HG02763 (cell line): ENCODE results near the gene MAZ.
"Not testable (repeated sequence)": the region's sequence is repeated elsewhere in the genome, so short reads cannot be mapped to it uniquely, and the experiment has no call there.

Source experiments
- ATAC-seq: cut with Tn5 transposase; IDR thresholded peaks from one replicate; pipeline ENCODE4 v1.9.1; 2021; ENCODE audit warnings: mild to moderate bottlenecking, moderate library complexity; ENCODE audit not compliant: unreplicated experiment

The MAZ gene

GRCh38 chr16:29806099-29806579 is at the start of gene MAZ:
Gene MAZ, plus strand, starts transcription at chr16:29806529. Its CDS starts 173 bp downstream, at chr16:29806702.
- no peak for ATAC-seq

DNA sequence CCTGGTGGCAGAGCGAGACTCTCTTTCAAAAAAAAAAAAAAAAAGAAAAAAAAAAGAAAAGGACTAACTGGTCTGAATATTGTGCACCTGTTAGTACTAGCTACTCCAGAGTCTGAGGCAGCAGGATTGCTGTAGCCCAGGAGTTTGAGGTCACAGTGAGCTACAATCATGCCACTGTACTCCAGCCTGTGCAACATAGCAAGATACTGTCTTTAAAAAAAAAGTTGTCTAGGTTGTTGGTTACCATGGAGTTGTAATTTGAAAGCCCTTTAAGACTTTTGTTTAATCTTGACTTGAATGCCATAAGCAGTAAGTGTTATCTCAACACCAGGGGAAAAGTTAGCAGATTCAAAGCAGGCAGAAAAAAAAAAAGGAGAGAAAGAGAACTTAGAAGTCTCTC is 49.7 kb upstream of the MAZ start:
- ATAC-seq = no peak

DNA sequence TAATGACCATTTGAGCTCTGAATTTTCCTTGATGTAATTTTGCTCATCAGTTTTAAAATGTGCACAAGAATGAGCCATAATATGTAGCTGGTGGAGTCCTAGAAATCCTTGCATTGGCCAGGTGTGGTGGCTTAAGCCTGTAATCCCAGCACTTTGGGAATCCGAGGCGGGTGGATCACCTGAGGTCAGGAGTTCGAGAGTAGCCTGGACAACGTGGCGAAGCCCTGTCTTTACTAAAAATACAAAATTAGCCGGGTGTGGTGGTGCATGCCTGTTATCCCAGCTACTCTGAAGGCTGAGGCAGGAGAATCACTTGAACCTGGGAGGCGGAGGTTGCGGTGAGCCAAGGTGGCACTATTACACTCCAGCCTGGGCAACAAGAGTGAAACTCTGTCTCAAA is 49.2 kb upstream of the MAZ start:
- not testable (repeated sequence) for ATAC-seq

DNA sequence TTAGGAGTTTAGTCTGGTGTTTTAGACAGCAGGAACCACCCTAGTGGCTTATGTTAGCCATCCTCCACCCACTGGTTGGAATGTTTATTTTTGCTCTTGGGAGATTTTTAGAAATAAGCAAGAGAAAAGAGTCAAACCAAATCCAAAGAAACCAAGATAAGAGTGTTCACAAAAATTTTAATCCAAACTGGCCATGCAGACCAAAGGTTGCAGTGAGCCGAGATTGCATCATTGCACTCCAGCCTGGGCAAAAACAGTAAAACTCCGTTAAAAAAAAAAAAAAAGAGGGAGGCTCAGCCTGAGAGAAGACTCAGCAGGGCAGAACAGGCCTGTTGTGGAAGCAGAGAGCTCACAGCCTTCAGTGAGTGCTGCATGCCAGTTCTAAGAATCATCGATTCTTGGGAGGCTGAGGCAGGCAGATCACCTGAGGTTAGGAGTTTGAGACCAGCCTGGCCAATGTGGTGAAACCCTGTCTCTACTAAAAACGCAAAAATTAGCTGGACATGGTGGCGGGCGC is 48.3 kb upstream of the MAZ start:
- no peak for ATAC-seq

DNA sequence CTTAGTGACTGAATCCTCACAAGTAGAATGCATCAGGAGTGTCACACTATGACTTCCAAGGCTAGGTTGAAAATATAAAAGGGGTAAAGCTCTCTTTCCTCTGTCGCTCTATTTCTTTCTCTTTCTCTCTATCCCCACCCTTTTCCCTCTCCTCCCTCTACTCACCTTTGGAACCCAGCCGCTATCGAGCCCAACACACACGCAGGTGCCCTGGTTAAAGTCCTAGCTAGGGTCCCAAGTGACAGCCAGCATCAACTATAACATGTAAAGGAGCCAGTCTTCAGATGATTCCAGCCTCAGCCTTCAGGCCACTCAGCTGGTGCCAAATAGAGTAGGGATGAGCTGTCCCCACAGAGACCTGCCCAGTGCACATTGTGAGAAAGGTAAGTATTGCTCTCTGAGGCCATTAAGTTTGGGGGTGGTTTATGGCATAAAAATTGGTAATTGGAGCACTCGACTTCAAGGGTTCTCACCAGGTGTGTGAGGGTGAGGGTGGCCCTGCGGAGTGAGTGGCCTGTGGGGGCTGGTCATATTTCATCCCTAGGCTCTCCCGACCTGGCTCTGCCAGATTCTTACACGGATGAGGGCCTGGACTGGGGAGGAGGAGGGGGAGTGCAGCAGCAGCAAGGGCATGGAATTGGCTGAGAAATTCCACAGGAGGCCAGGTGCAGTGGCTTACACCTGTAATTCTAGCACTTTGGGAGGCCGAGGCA is 45.6 kb upstream of the MAZ start:
- no peak for ATAC-seq

DNA sequence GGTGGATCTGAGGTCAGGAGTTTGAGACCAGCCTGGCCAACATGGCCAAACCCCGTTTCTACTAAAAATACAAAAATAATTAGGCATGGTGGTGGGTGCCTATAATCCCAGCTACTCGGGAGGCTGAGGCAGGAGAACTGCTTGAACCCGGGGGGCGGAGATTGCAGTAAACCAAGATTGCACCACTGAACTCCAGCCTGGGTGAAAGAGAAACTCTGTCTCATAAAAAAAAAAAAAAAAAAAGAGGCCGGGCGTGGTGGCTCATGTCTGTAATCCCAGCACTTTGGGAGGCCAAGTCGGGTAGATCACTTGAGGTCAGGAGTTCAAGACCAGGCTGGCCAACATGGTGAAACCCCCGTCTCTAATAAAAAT is 45.1 kb upstream of the MAZ start:
- not testable (repeated sequence) for ATAC-seq

GRCh38 chr16:29761882-29762281 is 44.4 kb upstream of the MAZ start:
- no peak for ATAC-seq

GRCh38 chr16:29763326-29763725 is 43.0 kb upstream of the MAZ start:
- ATAC-seq = no peak

- ATAC-seq = no peak
These were observed 40.9 kb upstream of the MAZ start for GRCh38 chr16:29765167-29766032.

DNA sequence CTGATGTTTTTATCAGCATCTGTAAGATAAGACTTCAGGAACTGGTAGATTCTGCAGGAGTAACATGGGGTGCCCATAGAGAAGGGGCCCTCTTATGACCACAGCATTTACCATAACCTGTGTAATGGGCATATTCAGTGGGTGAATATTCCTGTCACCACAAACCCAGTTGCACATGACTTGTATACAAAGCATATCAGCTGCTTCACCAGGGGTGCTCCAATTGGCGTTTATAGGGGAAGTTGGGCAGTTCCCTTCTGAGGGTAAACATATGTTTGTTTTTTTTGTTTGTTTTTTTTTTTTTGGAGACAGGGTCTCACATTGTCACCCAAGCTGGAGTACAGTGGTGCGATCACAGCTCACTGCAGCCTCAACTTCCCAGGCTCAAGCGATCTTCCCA is 39.8 kb upstream of the MAZ start:
- no peak for ATAC-seq

- no peak for ATAC-seq
These were observed 39.3 kb upstream of the MAZ start for GRCh38 chr16:29767062-29767461.

DNA sequence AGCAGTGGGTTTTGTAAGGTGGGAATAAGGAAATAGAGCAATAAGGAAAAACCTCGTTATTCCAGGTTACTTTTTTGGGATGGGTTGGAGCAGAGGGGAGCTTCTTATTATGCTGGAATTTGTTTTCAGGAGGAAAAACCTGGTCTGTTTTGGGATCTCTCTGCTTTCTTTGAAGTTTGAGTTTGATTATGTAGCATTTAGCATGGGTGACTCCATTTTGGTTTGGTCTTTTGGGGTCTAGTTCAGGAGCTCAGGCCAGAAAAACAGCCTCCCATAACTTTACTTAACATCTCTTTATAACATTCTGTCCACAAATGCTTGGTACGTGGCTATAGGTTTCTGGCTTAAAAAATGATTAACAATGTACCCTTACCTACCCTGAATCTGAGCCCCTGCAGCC is 36.8 kb upstream of the MAZ start:
- ATAC-seq = no peak

DNA sequence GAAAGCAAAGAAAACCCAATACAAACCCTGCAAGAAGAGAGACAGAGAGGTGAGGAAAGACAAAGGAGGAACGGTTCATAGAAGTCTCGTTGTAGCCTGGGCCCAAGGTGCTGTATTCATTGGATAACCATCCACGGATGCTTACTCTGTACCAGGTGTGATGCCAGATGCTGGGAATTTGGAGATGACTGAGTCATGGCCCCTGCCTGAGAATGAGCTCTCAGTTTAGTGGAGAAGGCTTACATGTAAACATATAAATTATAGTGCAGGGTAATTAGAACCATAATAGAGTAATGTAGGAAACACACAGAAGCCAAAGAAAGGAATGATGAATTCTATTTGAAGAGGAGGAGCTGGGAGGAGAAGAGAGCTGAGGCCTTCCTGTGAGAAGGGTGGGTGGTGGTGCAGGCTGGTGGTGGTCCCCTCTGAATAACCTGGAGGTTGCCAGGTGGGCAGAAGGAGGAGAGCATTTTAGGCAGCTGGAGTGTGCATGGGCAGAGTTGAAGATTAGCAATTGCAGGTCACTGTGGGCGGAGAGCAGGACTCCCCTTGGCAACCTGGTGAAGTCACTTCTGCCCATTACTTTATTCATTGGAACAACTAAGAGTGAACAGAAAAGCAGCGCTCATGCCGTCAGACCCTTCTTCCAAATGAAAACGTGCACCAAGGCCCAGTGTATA is 35.9 kb upstream of the MAZ start:
- ATAC-seq = no peak

DNA sequence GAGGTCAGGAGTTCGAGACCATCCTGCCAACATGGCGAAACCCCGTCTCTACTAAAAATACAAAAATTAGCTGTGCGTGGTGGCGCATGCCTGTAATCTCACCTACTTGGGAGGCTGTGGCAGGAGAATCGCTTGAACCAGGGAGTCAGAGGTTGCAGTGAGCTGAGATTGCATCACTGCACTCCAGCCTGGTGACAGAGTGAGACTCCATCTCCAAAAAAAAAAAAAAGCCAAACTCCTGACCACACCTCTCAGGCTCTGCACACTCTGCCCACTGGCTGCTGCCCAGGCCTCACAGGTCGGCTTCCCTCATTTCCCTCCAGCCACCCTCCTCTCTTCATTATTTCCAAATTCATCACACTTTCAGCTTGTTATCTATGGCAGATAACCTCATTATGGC is 34.0 kb upstream of the MAZ start:
- not testable (repeated sequence) for ATAC-seq

DNA sequence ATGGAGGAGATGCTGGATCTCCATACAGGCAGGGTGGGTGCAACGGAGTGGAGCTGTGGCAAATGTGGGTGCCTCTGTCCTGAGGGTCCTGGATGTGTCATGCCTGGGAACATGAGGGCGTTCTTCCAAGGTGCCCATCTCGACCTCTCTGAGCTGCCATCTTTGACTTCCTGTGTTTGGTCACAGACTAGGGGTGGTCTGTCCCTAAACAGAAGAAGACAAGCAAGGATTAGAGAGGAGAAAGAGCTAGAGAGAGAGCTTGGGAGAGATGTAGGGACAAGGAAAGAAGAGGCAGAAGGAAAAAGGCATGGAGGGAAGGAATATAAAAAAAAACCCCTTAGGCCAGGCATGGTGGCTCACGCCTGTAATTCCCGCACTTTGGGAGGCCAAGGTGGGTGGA is 31.6 kb upstream of the MAZ start:
- ATAC-seq = no peak

DNA sequence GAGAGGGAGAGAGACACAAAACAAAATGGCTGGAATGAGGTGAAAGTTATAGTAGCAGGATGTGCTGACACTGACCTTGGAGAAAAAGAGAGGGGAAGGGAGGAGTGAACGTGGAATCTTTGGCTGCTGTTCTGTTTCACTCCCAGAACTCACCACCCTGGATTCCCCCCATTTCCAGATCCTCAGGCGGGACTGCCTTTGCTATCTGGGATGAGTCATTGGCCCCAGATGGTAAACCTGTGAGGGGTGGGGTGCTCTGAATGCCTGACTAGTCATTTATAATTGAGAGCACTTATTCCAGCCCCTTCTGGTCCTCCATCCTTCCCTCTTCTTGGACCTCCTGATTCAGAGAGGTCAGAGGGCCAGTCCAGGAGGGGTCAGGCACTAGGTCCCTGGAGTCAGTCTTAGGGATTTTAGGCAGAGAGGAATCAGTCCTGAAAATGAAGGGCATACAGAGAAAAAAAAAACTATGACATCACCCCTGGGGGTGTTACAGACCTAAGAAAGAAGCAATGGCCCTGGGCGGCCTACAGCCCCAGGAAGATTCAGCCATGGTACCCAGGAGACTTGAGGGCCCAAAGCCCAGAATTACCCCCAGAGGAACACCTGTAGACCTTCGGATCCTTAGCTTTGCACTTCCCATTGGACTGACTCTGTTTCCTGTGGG is 30.5 kb upstream of the MAZ start:
- ATAC-seq = no peak

- ATAC-seq = no peak
These were observed 28.6 kb upstream of the MAZ start, which contains the start of gene ZG16 for GRCh38 chr16:29777576-29778350. Gene ZG16, plus strand, starts transcription at chr16:29778256. Its CDS starts 1,011 bp downstream, at chr16:29779267.

GRCh38 chr16:29779474-29779873 is 26.9 kb upstream of the MAZ start:
- ATAC-seq = no peak

- not testable (repeated sequence) for ATAC-seq
These were observed 23.0 kb upstream of the MAZ start for GRCh38 chr16:29783094-29783953.
